HepG2 (cell line): Measurements from ENCODE around the gene ABCC1. TPM values are rescaled to one million over a fixed set of nuclear protein-coding genes. Genes with fewer than 3 reads are reported as not detected.
A peak's percentile ranks its signal among the peaks of the same experiment; 100 is the strongest.

ENCODE experiments used
- AFF4 ChIP-seq: sonication (generic); formaldehyde crosslinking; IDR thresholded peaks from 2 replicates; pipeline ENCODE4 v1.4.0; 2020; ENCODE audit warnings: missing genetic modification reagents
- CAMTA2 ChIP-seq: sonication (generic); formaldehyde crosslinking; IDR thresholded peaks from 2 replicates; pipeline ENCODE4 v1.4.0; 2020; ENCODE audit warnings: mild to moderate bottlenecking, missing genetic modification reagents, borderline replicate concordance
- FOXK2 ChIP-seq: fragments of 450-650 bp; IDR thresholded peaks from 2 replicates; pipeline ENCODE4 v1.6.1; 2016
- KDM5B ChIP-seq: sonication (generic); formaldehyde crosslinking; IDR thresholded peaks from 2 replicates; pipeline ENCODE4 v1.4.0; 2020; ENCODE audit warnings: missing genetic modification reagents, mild to moderate bottlenecking, borderline replicate concordance
- MBD4 ChIP-seq: IDR thresholded peaks from 2 replicates; pipeline ENCODE4 v1.6.1; 2012; ENCODE audit warnings: low read length, inconsistent platforms, borderline replicate concordance
- MYPOP ChIP-seq: sonication (generic); formaldehyde crosslinking; IDR thresholded peaks from 2 replicates; pipeline ENCODE4 v1.8.1; 2023; ENCODE audit warnings: mild to moderate bottlenecking, moderate library complexity, missing genetic modification reagents
- MZF1 ChIP-seq: sonication (generic); formaldehyde crosslinking; IDR thresholded peaks from 2 replicates; pipeline ENCODE4 v1.8.1; 2023; ENCODE audit warnings: mild to moderate bottlenecking, missing genetic modification reagents, borderline replicate concordance
- RAD51 ChIP-seq: fragments of 450-650 bp; IDR thresholded peaks from 2 replicates; pipeline ENCODE4 v1.6.1; 2016; ENCODE audit warnings: borderline replicate concordance
- U2AF2 ChIP-seq: fragments of 200-400 bp; formaldehyde crosslinking; IDR thresholded peaks from 2 replicates; pipeline ENCODE4 v1.6.1; 2017; ENCODE audit warnings: low read depth, mild to moderate bottlenecking, low read length
- ZBTB33 ChIP-seq: sonication (generic); formaldehyde crosslinking; IDR thresholded peaks from 2 replicates; pipeline ENCODE4 v1.4.0; 2020; ENCODE audit warnings: missing genetic modification reagents
- ZNF296 ChIP-seq: sonication (generic); formaldehyde crosslinking; conservative IDR thresholded peaks from 2 replicates; pipeline ENCODE4 v1.5.0; 2020; ENCODE audit warnings: mild to moderate bottlenecking, missing genetic modification reagents
- ZNF431 ChIP-seq: sonication (generic); formaldehyde crosslinking; IDR thresholded peaks from 2 replicates; pipeline ENCODE4 v1.9.0; 2022; ENCODE audit warnings: missing genetic modification reagents, low read depth, mild to moderate bottlenecking, borderline replicate concordance
- ZNF446 ChIP-seq: sonication (generic); formaldehyde crosslinking; IDR thresholded peaks from 2 replicates; pipeline ENCODE4 v1.5.0; 2020; ENCODE audit warnings: mild to moderate bottlenecking, missing genetic modification reagents
- ZNF563 ChIP-seq: sonication (generic); formaldehyde crosslinking; IDR thresholded peaks from 2 replicates; pipeline ENCODE4 v1.8.0; 2022; ENCODE audit warnings: mild to moderate bottlenecking, moderate library complexity, missing genetic modification reagents
- ZNF687 ChIP-seq: sonication (generic); formaldehyde crosslinking; IDR thresholded peaks from 2 replicates; pipeline ENCODE4 v1.5.1; 2020; ENCODE audit warnings: mild to moderate bottlenecking, missing genetic modification reagents, moderate library complexity
- ZNF737 ChIP-seq: sonication (generic); formaldehyde crosslinking; IDR thresholded peaks from 2 replicates; pipeline ENCODE4 v1.5.0; 2020; ENCODE audit warnings: missing genetic modification reagents, mild to moderate bottlenecking, borderline replicate concordance
- ZNF781 ChIP-seq: sonication (generic); formaldehyde crosslinking; IDR thresholded peaks from 2 replicates; pipeline ENCODE4 v1.5.1; 2020; ENCODE audit warnings: borderline replicate concordance, mild to moderate bottlenecking, missing genetic modification reagents; ENCODE audit errors: not compliant biosample characterization
- polyA plus RNA-seq, 8 experiments: library from polyadenylated mRNA; depleted of rRNA in 3 of 8; stranded (reverse) in 7 of 8; unstranded in 1 of 8; fragments of >200 nt; fragmentation: Illumina TruSeq in 4 of 8; extraction: Trizol in 4 of 8; gene quantifications; 2 replicates each; pipeline versions ENCODE4 v1.2.1 to v1.2.3, GENCODE V29; 2011 to 2016; ENCODE audit warnings: low read depth in 4 of 8, missing spikeins in 1 of 8, mixed read lengths in 1 of 8; ENCODE audit not compliant: insufficient read depth in 1 of 8
- total RNA-seq, 5 experiments: library from RNA; depleted of rRNA; stranded (reverse); fragments of >200 nt; fragmentation: Illumina TruSeq; extraction: Trizol; gene quantifications; 2 replicates each; pipeline ENCODE4 v1.2.3, GENCODE V29; 2016; ENCODE audit warnings: low read depth in 1 of 5

ABCC1 gene
- total and polyA plus RNA-seq, 2 of the 13 experiments (the other 11 are each of a cell fraction or from before 2014, with no cell fraction given) = 13.0 to 30.6 TPM

- no peak for TF ChIP-seq AFF4 (CRISPR knock-in tag)
- TF ChIP-seq ZNF563 (CRISPR knock-in tag) = 0 out of 2 replicates have a peak, but pooled peaks have one; percentile 36
- TF ChIP-seq ZNF296 (CRISPR knock-in tag) = 0 out of 2 replicates have a peak, but pooled peaks have one; percentile 4
- peak; percentile 31; the same call in 1 of the 2 replicates for TF ChIP-seq ZNF687 (CRISPR knock-in tag)
- peak; percentile 50; the same call in 1 of the 2 replicates for TF ChIP-seq MYPOP (CRISPR knock-in tag)
- 0 out of 2 replicates have a peak, but pooled peaks have one; percentile 62 for TF ChIP-seq CAMTA2 (CRISPR knock-in tag)
- 0 out of 2 replicates have a peak, but pooled peaks have one; percentile 41 for TF ChIP-seq KDM5B (CRISPR knock-in tag)
- TF ChIP-seq ZNF446 (CRISPR knock-in tag) = 0 out of 2 replicates have a peak, but pooled peaks have one; percentile 41
- peak; percentile 61; the same call in 1 of the 2 replicates for TF ChIP-seq ZBTB33 (CRISPR knock-in tag)
- no peak for TF ChIP-seq RAD51
- 0 out of 2 replicates have a peak, but pooled peaks have one; percentile 46 for TF ChIP-seq ZNF737 (CRISPR knock-in tag)
- no peak for TF ChIP-seq FOXK2
- 0 out of 2 replicates have a peak, but pooled peaks have one; percentile 25 for TF ChIP-seq ZNF431
- no peak for TF ChIP-seq U2AF2
- TF ChIP-seq MBD4 = peak; percentile 84
- peak; percentile 67 for TF ChIP-seq ZNF781
- peak; percentile 32; the same call in 1 of the 2 replicates for TF ChIP-seq MZF1
Measured at GRCh38 chr16:16147316-16147999, 198.0 kb downstream of the ABCC1 start (continued).
